K562 (cell line): ENCODE results near the gene COL15A1. TPM values are rescaled to one million over a fixed set of nuclear protein-coding genes. Genes with fewer than 3 reads are reported as not detected.
A peak's percentile ranks its signal among the peaks of the same experiment; 100 is the strongest.

Experiments used
- ZC3H11A ChIP-seq: IDR thresholded peaks from 2 replicates; pipeline ENCODE4 v1.6.1; 2012; ENCODE audit warnings: low read depth, low read length, improper control_type of control experiment
- polyA plus RNA-seq, 8 experiments: library from polyadenylated mRNA; depleted of rRNA in 4 of 8; stranded (reverse) in 5 of 8; unstranded in 3 of 8; fragments of >200 nt; fragmentation: Nextera tagmentation in 2 of 8; fragmentation: Illumina TruSeq in 1 of 8; extraction: Ambion mirVana in 2 of 8; extraction: Trizol in 1 of 8; gene quantifications; 2 replicates each; pipeline versions ENCODE4 v1.2.1 to v1.2.3, GENCODE V29; 2011 to 2014; ENCODE audit warnings: inconsistent platforms in 1 of 8, missing spikeins in 1 of 8
- total RNA-seq, 7 experiments: library from RNA; depleted of rRNA in 6 of 7; stranded (reverse); fragments of >200 nt in 6 of 7; fragmentation: Illumina TruSeq in 2 of 7; extraction: Trizol in 2 of 7; gene quantifications; 2 replicates each; pipeline versions ENCODE4 v1.2.1 to v1.2.3, GENCODE V29; 2011 to 2021; ENCODE audit warnings: low replicate concordance in 1 of 7
- TF ChIP-seq, protein P1 (sequence below), 2 experiments: fragments of 450-650 bp; formaldehyde crosslinking in 1 of 2; IDR thresholded peaks; 2 replicates each; pipeline versions ENCODE4 v1.4.0 to v1.6.1; 2014 to 2020; ENCODE audit warnings: mild to moderate bottlenecking in 2 of 2, borderline replicate concordance in 1 of 2, low read depth in 1 of 2
- TF ChIP-seq, protein P2 (sequence below): fragments of 250-450 bp; sonication (Bioruptor Pico); IDR thresholded peaks from 2 replicates; pipeline ENCODE4 v1.5.0; 2021; ENCODE audit warnings: mild to moderate bottlenecking, moderate library complexity
- TF ChIP-seq, protein P3 (sequence below), 3 experiments: IDR thresholded peaks in 2 of 3; conservative IDR thresholded peaks in 1 of 3; 2 replicates each; pipeline ENCODE4 v1.5.1; 2011 to 2012; ENCODE audit warnings: low read length in 3 of 3, mild to moderate bottlenecking in 3 of 3, control low read depth in 2 of 3, improper control_type of control experiment in 1 of 3, inconsistent platforms in 1 of 3, low read depth in 1 of 3, mixed read lengths in 1 of 3, moderate library complexity in 1 of 3; ENCODE audit not compliant: insufficient read depth in 2 of 3
- TF ChIP-seq, protein P4 (sequence below), 2 experiments: IDR thresholded peaks in 1 of 2; conservative IDR thresholded peaks in 1 of 2; 2 replicates each; pipeline ENCODE4 v1.6.1; 2016; ENCODE audit warnings: low read depth in 2 of 2, mild to moderate bottlenecking in 1 of 2, missing compliant biosample characterization in 1 of 2, missing genetic modification characterization in 1 of 2, moderate library complexity in 1 of 2
- TF ChIP-seq, protein P5 (sequence below): sonication (generic); formaldehyde crosslinking; IDR thresholded peaks from 2 replicates; pipeline ENCODE4 v1.9.0; 2022; ENCODE audit warnings: mild to moderate bottlenecking, missing genetic modification reagents

Gene COL15A1
- total and polyA plus RNA-seq, 9 of the 15 experiments (the other 6 are each of a cell fraction or from before 2014, with no cell fraction given): 0.46 to 5.1 (median 2.6) TPM

DNA sequence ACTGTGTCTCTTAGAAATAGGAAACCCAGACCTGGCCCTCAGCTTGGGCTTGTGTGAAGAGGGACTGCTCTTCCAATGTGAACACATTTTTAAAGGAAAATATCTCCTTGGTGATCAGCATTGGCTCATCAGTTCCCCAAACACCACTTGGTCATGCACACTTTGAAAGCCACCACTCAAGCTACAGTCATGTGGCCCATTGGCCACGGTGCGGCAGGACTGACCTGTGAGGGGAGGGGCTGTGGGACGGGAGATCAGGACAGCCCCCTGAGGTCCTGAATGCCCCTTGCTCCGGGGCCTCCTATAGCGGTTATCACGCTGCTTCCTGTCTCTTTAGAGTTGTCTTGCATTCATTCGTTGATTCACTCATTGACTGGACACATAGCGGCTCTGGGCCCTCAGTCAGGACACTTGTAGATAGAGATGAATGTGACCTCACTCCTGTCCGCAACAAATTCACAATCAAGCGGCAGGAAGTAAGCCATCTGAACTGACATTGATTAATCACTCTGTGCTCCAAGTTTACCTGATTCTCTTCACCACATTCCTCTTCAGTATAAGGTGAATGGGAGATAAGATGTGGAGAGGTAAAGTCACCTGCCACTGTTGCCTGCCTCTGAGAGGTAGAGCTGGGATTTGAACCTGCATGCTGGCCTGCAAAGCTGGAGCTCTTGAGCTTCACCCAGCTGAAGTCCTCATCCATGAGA is 73.1 kb downstream of the COL15A1 start (continued):
- TF ChIP-seq, protein P1, sequence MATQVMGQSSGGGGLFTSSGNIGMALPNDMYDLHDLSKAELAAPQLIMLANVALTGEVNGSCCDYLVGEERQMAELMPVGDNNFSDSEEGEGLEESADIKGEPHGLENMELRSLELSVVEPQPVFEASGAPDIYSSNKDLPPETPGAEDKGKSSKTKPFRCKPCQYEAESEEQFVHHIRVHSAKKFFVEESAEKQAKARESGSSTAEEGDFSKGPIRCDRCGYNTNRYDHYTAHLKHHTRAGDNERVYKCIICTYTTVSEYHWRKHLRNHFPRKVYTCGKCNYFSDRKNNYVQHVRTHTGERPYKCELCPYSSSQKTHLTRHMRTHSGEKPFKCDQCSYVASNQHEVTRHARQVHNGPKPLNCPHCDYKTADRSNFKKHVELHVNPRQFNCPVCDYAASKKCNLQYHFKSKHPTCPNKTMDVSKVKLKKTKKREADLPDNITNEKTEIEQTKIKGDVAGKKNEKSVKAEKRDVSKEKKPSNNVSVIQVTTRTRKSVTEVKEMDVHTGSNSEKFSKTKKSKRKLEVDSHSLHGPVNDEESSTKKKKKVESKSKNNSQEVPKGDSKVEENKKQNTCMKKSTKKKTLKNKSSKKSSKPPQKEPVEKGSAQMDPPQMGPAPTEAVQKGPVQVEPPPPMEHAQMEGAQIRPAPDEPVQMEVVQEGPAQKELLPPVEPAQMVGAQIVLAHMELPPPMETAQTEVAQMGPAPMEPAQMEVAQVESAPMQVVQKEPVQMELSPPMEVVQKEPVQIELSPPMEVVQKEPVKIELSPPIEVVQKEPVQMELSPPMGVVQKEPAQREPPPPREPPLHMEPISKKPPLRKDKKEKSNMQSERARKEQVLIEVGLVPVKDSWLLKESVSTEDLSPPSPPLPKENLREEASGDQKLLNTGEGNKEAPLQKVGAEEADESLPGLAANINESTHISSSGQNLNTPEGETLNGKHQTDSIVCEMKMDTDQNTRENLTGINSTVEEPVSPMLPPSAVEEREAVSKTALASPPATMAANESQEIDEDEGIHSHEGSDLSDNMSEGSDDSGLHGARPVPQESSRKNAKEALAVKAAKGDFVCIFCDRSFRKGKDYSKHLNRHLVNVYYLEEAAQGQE (IDR thresholded peaks at IDR 0.05; ENCODE audit: borderline replicate concordance): peak; percentile 42; the same call in 1 of the 2 replicates
- TF ChIP-seq, protein P1 (CRISPR knock-in tag; IDR thresholded peaks at IDR 0.05; ENCODE audit: low read depth): no peak
- TF ChIP-seq, protein P2, sequence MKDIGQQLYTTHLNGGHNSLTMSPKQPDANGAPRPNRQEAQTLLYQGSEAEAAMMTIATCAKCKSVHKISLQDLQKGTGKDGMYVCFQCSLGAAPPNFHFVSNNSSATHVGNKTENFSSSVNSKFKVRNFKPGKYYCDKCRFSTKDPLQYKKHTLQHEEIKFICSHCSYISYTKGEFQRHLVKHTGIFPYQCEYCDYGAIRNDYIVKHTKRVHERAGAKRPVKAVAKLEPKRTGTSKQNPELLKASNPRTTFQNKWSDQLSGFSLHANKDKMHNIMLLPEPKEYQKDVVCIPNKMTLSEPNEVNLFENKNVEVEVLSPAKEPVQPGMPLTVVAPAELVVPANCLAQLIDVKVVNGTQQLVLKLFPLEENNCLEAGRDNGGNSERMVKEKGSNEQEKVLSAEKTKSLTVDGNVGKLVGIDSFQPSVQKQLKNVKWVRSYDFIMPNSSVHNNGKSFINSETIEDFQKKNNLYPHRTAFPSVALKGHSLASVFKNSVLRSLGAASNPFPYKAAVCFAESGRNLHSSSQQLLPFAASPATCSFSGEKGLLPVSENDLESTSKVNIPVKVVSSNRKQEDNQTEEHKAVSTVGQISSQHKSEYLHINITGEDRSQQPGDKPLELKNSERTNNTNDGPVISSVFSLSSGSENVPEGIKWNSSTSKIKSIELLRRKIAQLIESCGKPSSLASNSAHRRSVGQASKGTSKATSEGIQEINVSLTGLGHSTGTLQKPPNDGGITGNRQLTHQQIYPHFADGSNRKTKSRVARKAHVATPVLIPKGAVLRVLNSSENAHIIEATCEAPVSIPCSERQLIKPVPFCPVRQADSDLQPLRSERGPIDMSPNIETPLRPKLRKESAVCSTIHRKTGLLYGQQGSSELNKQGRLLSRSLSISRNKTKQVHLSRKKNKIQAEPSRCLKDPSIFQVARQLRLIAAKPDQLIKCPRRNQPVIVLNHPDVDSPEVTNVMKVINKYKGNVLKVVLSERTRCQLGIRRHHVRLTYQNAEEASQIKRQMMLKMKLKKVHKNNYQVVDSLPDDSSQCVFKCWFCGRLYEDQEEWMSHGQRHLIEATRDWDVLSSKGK: no peak
- TF ChIP-seq, protein P3, sequence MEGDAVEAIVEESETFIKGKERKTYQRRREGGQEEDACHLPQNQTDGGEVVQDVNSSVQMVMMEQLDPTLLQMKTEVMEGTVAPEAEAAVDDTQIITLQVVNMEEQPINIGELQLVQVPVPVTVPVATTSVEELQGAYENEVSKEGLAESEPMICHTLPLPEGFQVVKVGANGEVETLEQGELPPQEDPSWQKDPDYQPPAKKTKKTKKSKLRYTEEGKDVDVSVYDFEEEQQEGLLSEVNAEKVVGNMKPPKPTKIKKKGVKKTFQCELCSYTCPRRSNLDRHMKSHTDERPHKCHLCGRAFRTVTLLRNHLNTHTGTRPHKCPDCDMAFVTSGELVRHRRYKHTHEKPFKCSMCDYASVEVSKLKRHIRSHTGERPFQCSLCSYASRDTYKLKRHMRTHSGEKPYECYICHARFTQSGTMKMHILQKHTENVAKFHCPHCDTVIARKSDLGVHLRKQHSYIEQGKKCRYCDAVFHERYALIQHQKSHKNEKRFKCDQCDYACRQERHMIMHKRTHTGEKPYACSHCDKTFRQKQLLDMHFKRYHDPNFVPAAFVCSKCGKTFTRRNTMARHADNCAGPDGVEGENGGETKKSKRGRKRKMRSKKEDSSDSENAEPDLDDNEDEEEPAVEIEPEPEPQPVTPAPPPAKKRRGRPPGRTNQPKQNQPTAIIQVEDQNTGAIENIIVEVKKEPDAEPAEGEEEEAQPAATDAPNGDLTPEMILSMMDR (IDR thresholded peaks at IDR 0.05 in 2 of 3, conservative IDR thresholded peaks at IDR 0.05 in 1 of 3; ENCODE audit: insufficient read depth in 2 of 3, low read depth in 1 of 3, low read length in 3 of 3): peak in 2 of 3 experiments; percentile 14 to 29; a peak in 2 of 6 replicates
- TF ChIP-seq ZC3H11A: no peak
- TF ChIP-seq, protein P4, sequence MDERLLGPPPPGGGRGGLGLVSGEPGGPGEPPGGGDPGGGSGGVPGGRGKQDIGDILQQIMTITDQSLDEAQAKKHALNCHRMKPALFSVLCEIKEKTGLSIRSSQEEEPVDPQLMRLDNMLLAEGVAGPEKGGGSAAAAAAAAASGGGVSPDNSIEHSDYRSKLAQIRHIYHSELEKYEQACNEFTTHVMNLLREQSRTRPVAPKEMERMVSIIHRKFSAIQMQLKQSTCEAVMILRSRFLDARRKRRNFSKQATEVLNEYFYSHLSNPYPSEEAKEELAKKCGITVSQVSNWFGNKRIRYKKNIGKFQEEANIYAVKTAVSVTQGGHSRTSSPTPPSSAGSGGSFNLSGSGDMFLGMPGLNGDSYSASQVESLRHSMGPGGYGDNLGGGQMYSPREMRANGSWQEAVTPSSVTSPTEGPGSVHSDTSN (CRISPR knock-in tag; IDR thresholded peaks at IDR 0.05; ENCODE audit: low read depth): no peak
- TF ChIP-seq, protein P4 (tag; conservative IDR thresholded peaks at IDR 0.05; ENCODE audit: low read depth): peak; percentile 61; the same call in 1 of the 2 replicates
- TF ChIP-seq, protein P5, sequence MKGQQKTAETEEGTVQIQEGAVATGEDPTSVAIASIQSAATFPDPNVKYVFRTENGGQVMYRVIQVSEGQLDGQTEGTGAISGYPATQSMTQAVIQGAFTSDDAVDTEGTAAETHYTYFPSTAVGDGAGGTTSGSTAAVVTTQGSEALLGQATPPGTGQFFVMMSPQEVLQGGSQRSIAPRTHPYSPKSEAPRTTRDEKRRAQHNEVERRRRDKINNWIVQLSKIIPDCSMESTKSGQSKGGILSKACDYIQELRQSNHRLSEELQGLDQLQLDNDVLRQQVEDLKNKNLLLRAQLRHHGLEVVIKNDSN (CRISPR knock-in tag): peak; percentile 64; the same call in 1 of the 2 replicates
